IMR-90 (cell line): ENCODE results near the gene PRKCB. TPM values are rescaled to one million over a fixed set of nuclear protein-coding genes. Genes with fewer than 3 reads are reported as not detected.

Experiments used
- ATAC-seq: fragments of 200-7000 bp; cut with Tn5 transposase; 2 replicates; pipeline ENCODE4 v1.9.1; 2020; ENCODE audit warnings: low read depth, mild to moderate bottlenecking, moderate library complexity
- BruUV-seq: library from RNA; stranded (reverse); fragments of 400-500 nt; replicated peaks from 2 replicates; lab custom pipeline; 2021; lab: Mats Ljungman, UMichigan
- CTCF ChIA-PET: fragments of 300-600 bp; formaldehyde crosslinking; extraction: SDS; loops from one replicate; lab custom pipeline; 2021; ENCODE audit warnings: antibody characterized with exemption; lab: Yijun Ruan, JAX
- POLR2A ChIA-PET: fragments of 300-600 bp; sonication (Branson Sonifier 250); formaldehyde crosslinking; loops from one replicate; lab custom pipeline; 2022; ENCODE audit warnings: antibody characterized with exemption; ENCODE audit not compliant: unreplicated experiment; lab: Charles Lee
- DNase-seq: peaks from one replicate; pipeline ENCODE4 v3.0.0; 2013
- H2AFZ ChIP-seq: replicated peaks from 2 replicates; pipeline ENCODE3; 2013; ENCODE audit warnings: low read length, mild to moderate bottlenecking; ENCODE audit not compliant: poor library complexity
- H2AK5ac ChIP-seq: 2 replicates; pipeline ENCODE4 v1.6.1; 2013; ENCODE audit warnings: low read depth, low read length, inconsistent platforms
- H2AK9ac ChIP-seq: replicated peaks from 2 replicates; pipeline ENCODE3; 2013; ENCODE audit warnings: mild to moderate bottlenecking, low read depth, low read length, moderate library complexity; ENCODE audit not compliant: poor library complexity
- H2BK120ac ChIP-seq: 2 replicates; pipeline ENCODE4 v1.6.1; 2013; ENCODE audit warnings: low read depth, low read length, inconsistent platforms
- H2BK15ac ChIP-seq: 3 replicates; pipeline ENCODE4 v1.6.1; 2013; ENCODE audit warnings: low read depth, low read length, inconsistent platforms
- H2BK20ac ChIP-seq: 2 replicates; pipeline ENCODE4 v1.6.1; 2013; ENCODE audit warnings: low read depth, mild to moderate bottlenecking, inconsistent platforms, low read length, moderate library complexity
- H2BK5ac ChIP-seq: 2 replicates; pipeline ENCODE4 v1.6.1; 2013; ENCODE audit warnings: mild to moderate bottlenecking, low read depth, low read length, inconsistent platforms; ENCODE audit not compliant: poor library complexity, severe bottlenecking
- H3K14ac ChIP-seq: replicated peaks from 2 replicates; pipeline ENCODE4 v1.6.1; 2013; ENCODE audit warnings: low read depth, low read length, inconsistent platforms
- H3K18ac ChIP-seq: 2 replicates; pipeline ENCODE4 v1.6.1; 2013; ENCODE audit warnings: low read depth, low read length, control low read depth
- H3K23ac ChIP-seq: 2 replicates; pipeline ENCODE4 v1.6.1; 2013; ENCODE audit warnings: low read depth, low read length, inconsistent platforms
- H3K27ac ChIP-seq: 2 replicates; pipeline ENCODE4 v1.5.1; 2013; ENCODE audit warnings: mild to moderate bottlenecking, control low read depth, low read length; ENCODE audit not compliant: insufficient read depth
- H3K27me3 ChIP-seq: 2 replicates; pipeline ENCODE4 v1.6.1; 2013; ENCODE audit warnings: low read length; ENCODE audit not compliant: control insufficient read depth, insufficient read depth
- H3K36me3 ChIP-seq: 2 replicates; pipeline ENCODE4 v1.6.1; 2013; ENCODE audit warnings: low read length, mixed read lengths; ENCODE audit not compliant: control insufficient read depth, insufficient read depth
- H3K4ac ChIP-seq: 2 replicates; pipeline ENCODE4 v1.6.1; 2013; ENCODE audit warnings: low read depth, low read length, inconsistent platforms
- H3K4me1 ChIP-seq: 2 replicates; pipeline ENCODE4 v1.6.1; 2013; ENCODE audit warnings: low read length, mixed read lengths; ENCODE audit not compliant: control insufficient read depth, insufficient read depth
- H3K4me2 ChIP-seq: 2 replicates; pipeline ENCODE4 v1.6.1; 2013; ENCODE audit warnings: low read depth, mild to moderate bottlenecking, control low read depth, low read length, moderate library complexity
- H3K4me3 ChIP-seq: 2 replicates; pipeline ENCODE4 v1.5.1; 2013; ENCODE audit warnings: low read depth, mild to moderate bottlenecking, control low read depth, low read length, moderate library complexity; ENCODE audit not compliant: insufficient read depth
- H3K56ac ChIP-seq: 2 replicates; pipeline ENCODE4 v1.6.1; 2013; ENCODE audit warnings: low read length, inconsistent platforms; ENCODE audit not compliant: insufficient read depth; ENCODE audit errors: extremely low read depth
- H3K79me1 ChIP-seq, 2 experiments: 2 replicates each; pipeline ENCODE4 v1.6.1; 2013; ENCODE audit warnings: low read length in 2 of 2, inconsistent platforms in 1 of 2, low read depth in 1 of 2
- H3K9ac ChIP-seq: 2 replicates; pipeline ENCODE4 v1.6.1; 2013; ENCODE audit warnings: low read depth, low read length, control low read depth
- H3K9me1 ChIP-seq: 2 replicates; pipeline ENCODE4 v1.6.1; 2013; ENCODE audit warnings: low read length, inconsistent platforms; ENCODE audit not compliant: insufficient read depth
- H3K9me3 ChIP-seq: 2 replicates; pipeline ENCODE4 v1.6.1; 2013; ENCODE audit warnings: low read length; ENCODE audit not compliant: control insufficient read depth, insufficient read depth
- H4K20me1 ChIP-seq: 2 replicates; pipeline ENCODE4 v1.6.1; 2013; ENCODE audit warnings: low read length, inconsistent platforms; ENCODE audit not compliant: insufficient read depth
- H4K5ac ChIP-seq: 2 replicates; pipeline ENCODE4 v1.6.1; 2013; ENCODE audit warnings: mild to moderate bottlenecking, low read depth, low read length, control low read depth
- H4K8ac ChIP-seq, 2 experiments: 2 replicates each; pipeline ENCODE4 v1.6.1; 2013; ENCODE audit warnings: low read depth in 2 of 2, low read length in 2 of 2, control low read depth in 1 of 2, inconsistent platforms in 1 of 2
- H4K91ac ChIP-seq: 2 replicates; pipeline ENCODE4 v1.6.1; 2013; ENCODE audit warnings: low read depth, low read length, inconsistent platforms; ENCODE audit not compliant: insufficient read depth
- BHLHE40 ChIP-seq: fragments of 150-350 bp; IDR thresholded peaks from 2 replicates; pipeline ENCODE4 v1.6.1; 2016; ENCODE audit warnings: mild to moderate bottlenecking, low read depth, low read length
- CEBPB ChIP-seq: IDR thresholded peaks from 2 replicates; pipeline ENCODE4 v1.6.1; 2012; ENCODE audit warnings: low read depth, low read length, improper control_type of control experiment
- CHD1 ChIP-seq: IDR thresholded peaks from 2 replicates; pipeline ENCODE4 v1.6.1; 2012; ENCODE audit warnings: low read depth, low read length, improper control_type of control experiment
- CTCF ChIP-seq: conservative IDR thresholded peaks from 2 replicates; pipeline ENCODE4 v1.5.1; 2012; ENCODE audit warnings: mild to moderate bottlenecking, low read depth, low read length, improper control_type of control experiment
- ELK1 ChIP-seq: fragments of 150-350 bp; IDR thresholded peaks from 2 replicates; pipeline ENCODE4 v1.6.1; 2016; ENCODE audit warnings: low read depth, mild to moderate bottlenecking, low read length, moderate library complexity, borderline replicate concordance
- FOS ChIP-seq: fragments of 150-350 bp; IDR thresholded peaks from 2 replicates; pipeline ENCODE4 v1.6.1; 2016; ENCODE audit warnings: low read depth, low read length
- MAFK ChIP-seq: IDR thresholded peaks from 2 replicates; pipeline ENCODE4 v1.6.1; 2012; ENCODE audit warnings: low read depth, low read length, improper control_type of control experiment
- MAZ ChIP-seq: IDR thresholded peaks from 2 replicates; pipeline ENCODE4 v1.6.1; 2012; ENCODE audit warnings: low read depth, mild to moderate bottlenecking, low read length, improper control_type of control experiment, moderate library complexity, borderline replicate concordance
- MXI1 ChIP-seq: IDR thresholded peaks from 2 replicates; pipeline ENCODE4 v1.6.1; 2012; ENCODE audit warnings: low read depth, mild to moderate bottlenecking, low read length, moderate library complexity, borderline replicate concordance
- NFE2L2 ChIP-seq: fragments of 150-350 bp; IDR thresholded peaks from 2 replicates; pipeline ENCODE4 v1.6.1; 2016; ENCODE audit warnings: low read depth, mild to moderate bottlenecking, low read length
- POLR2A ChIP-seq: IDR thresholded peaks from 2 replicates; pipeline ENCODE4 v1.6.1; 2012; ENCODE audit warnings: mild to moderate bottlenecking, low read depth, low read length
- RAD21 ChIP-seq: IDR thresholded peaks from 2 replicates; pipeline ENCODE4 v1.6.1; 2012; ENCODE audit warnings: low read length, improper control_type of control experiment
- RCOR1 ChIP-seq: IDR thresholded peaks from 2 replicates; pipeline ENCODE4 v1.6.1; 2012; ENCODE audit warnings: mild to moderate bottlenecking, low read length, improper control_type of control experiment; ENCODE audit not compliant: insufficient replicate concordance
- RFX5 ChIP-seq: IDR thresholded peaks from 2 replicates; pipeline ENCODE4 v1.8.0; 2012; ENCODE audit warnings: low read depth, mild to moderate bottlenecking, low read length, moderate library complexity
- SMC3 ChIP-seq: fragments of 150-350 bp; IDR thresholded peaks from 2 replicates; pipeline ENCODE4 v1.6.1; 2016; ENCODE audit warnings: low read depth, mild to moderate bottlenecking, antibody characterized with exemption, low read length, moderate library complexity
- USF2 ChIP-seq: fragments of 150-350 bp; IDR thresholded peaks from 2 replicates; pipeline ENCODE4 v1.6.1; 2017; ENCODE audit warnings: mild to moderate bottlenecking, antibody characterized with exemption, low read length, low read depth
- WGBS, 2 experiments: methylation state at CpG; one replicate each; pipeline versions ENCODE4 v1.1.5 to v1.1.7; 2013; ENCODE audit warnings: missing lambda C conversion rate in 2 of 2; ENCODE audit not compliant: insufficient read length in 1 of 2; ENCODE audit errors: extremely low coverage in 2 of 2; 5-methylcytosine and 5-hydroxymethylcytosine counted together
- dilution Hi-C: fragments of 300-500 bp; cut with HindIII; formaldehyde crosslinking; loops from one replicate; pipeline ENCODE4 v1.14.3; 2018; ENCODE audit warnings: low sequenced_read_pairs; ENCODE audit not compliant: unreplicated experiment
- in situ Hi-C: fragments of 300-500 bp; cut with MboI; formaldehyde crosslinking; loops from 3 replicates; pipeline ENCODE4 v1.14.3; 2019; ENCODE audit warnings: low sequenced_read_pairs, inconsistent platforms, mixed read lengths
- intact Hi-C: fragments of 100-400 bp; cut with micrococcal nuclease; formaldehyde crosslinking; loops from 2 replicates; pipeline ENCODE4 v1.10.0; 2022
- polyA plus RNA-seq, 3 experiments: library from polyadenylated mRNA; depleted of rRNA; stranded (reverse); fragments of >200 nt; gene quantifications; 2 replicates each; pipeline ENCODE4 v1.2.3, GENCODE V29; 2012; ENCODE audit warnings: low replicate concordance in 1 of 3
- total RNA-seq: library from RNA; depleted of rRNA; stranded (reverse); fragments of >200 nt; gene quantifications from 2 replicates; pipeline ENCODE4 v1.2.3, GENCODE V29; 2012

Gene PRKCB
- total and polyA plus RNA-seq, 2 of the 4 experiments (the other 2 are of a cell fraction), result under 0.01 TPM; not detected in 1

GRCh38 chr16:23979982-23980381 is 144.2 kb downstream of the PRKCB start:
- no peaks in the 10 kb centered on the region for H3K9me1 ChIP-seq
- H2BK20ac ChIP-seq, result no peak overlapping the region
- CTCF ChIA-PET, result no interaction called here
- no peak overlapping the region for H2BK15ac ChIP-seq
- no peak overlapping the region for H2BK120ac ChIP-seq
- H4K8ac ChIP-seq, result no peak overlapping the region
- no CpG with 5 or more reads among the region's 4 CpGs for WGBS, 2 experiments
- TF ChIP-seq CEBPB (no peak), POLR2A (no peak), USF2 (no peak), SMC3 (no peak), RCOR1 (no peak), CTCF (no peak), MAZ (no peak), BHLHE40 (no peak), RAD21 (no peak), RFX5 (no peak), CHD1 (no peak), FOS (no peak), ELK1 (no peak), MXI1 (no peak), NFE2L2 (no peak), MAFK (no peak)
- no peak overlapping the region for H3K23ac ChIP-seq
- no peaks in the 10 kb centered on the region for H3K27me3 ChIP-seq
- ATAC-seq (no peak), DNase-seq (no peak)
- H3K4ac ChIP-seq, result no peak overlapping the region
- H3K18ac ChIP-seq, result no peak overlapping the region
- no peak overlapping the region for H2BK5ac ChIP-seq
- no peak overlapping the region for H2AK9ac ChIP-seq
- no peaks in the 10 kb centered on the region for H4K20me1 ChIP-seq
- intact Hi-C loops (no loop called here), in situ Hi-C loops (no loop called here), dilution Hi-C loops (no loop called here)
- H3K79me1 ChIP-seq, result no peaks in the 10 kb centered on the region
- no peak overlapping the region for H2AK5ac ChIP-seq
- no peak overlapping the region for H3K9ac ChIP-seq
- no peaks in the 10 kb centered on the region for H3K4me1 ChIP-seq
- H3K36me3 ChIP-seq, result no peaks in the 10 kb centered on the region
- POLR2A ChIA-PET, result no interaction called here
- no peak overlapping the region for H2AFZ ChIP-seq
- no peak overlapping the region for H3K14ac ChIP-seq
- BruUV-seq, result no TSS peak
- H4K91ac ChIP-seq, result no peak overlapping the region
- no peak overlapping the region for H3K27ac ChIP-seq
- H3K4me2 ChIP-seq, result no peak overlapping the region
- no peak overlapping the region for H3K56ac ChIP-seq
- no peaks in the 10 kb centered on the region for H3K9me3 ChIP-seq
- no peak overlapping the region for H3K4me3 ChIP-seq
- no peak overlapping the region for H4K5ac ChIP-seq
